ENCODE results near the gene ARFGAP3.
A peak's percentile ranks its signal among the peaks of the same experiment; 100 is the strongest.

ARFGAP3 gene

GRCh38 chr22:42860968-42861367 is 3.9 kb upstream of the ARFGAP3 start:
- H3K27me3 ChIP-seq (ENCODE audit: control insufficient read depth, low read length), result no peaks in the 10 kb centered on the region
- no peak overlapping the region for H3K27ac ChIP-seq (ENCODE audit: low read depth, low read length)
- H4K20me1 ChIP-seq (ENCODE audit: control insufficient read depth, insufficient read depth, low read depth, low read length), result no peaks in the 10 kb centered on the region
- no peak for TF ChIP-seq EZH2phosphoT487 (IDR thresholded peaks at IDR 0.05; ENCODE audit: borderline replicate concordance, low read length)
- TF ChIP-seq CTCF (IDR thresholded peaks at IDR 0.05; ENCODE audit: low read depth, low read length, poor library complexity, severe bottlenecking), result no peak
- H3K79me2 ChIP-seq (ENCODE audit: control insufficient read depth, low read length), result no peaks in the 10 kb centered on the region; the same call in 1 of the 2 replicates
- no peaks in the 10 kb centered on the region; the same call in 1 of the 2 replicates for H3K9me3 ChIP-seq (ENCODE audit: control insufficient read depth, insufficient read depth, low read length)
- no peak overlapping the region for H3K4me2 ChIP-seq (ENCODE audit: low read length)
- H3K36me3 ChIP-seq (ENCODE audit: control insufficient read depth, low read length), result no peaks in the 10 kb centered on the region
- peaks cover 3% of the 10 kb centered on the region; the same call in 1 of the 2 replicates for H3F3A ChIP-seq (ENCODE audit: control insufficient read depth, insufficient read depth)
- peaks cover 26% of the 10 kb centered on the region for H3K4me1 ChIP-seq (ENCODE audit: control insufficient read depth, low read length)
- H3K9me2 ChIP-seq (replicated peaks; ENCODE audit: control insufficient read depth, low read length), result no peaks in the 10 kb centered on the region
- H3K4me3 ChIP-seq (ENCODE audit: low read length), result no peak overlapping the region

DNA sequence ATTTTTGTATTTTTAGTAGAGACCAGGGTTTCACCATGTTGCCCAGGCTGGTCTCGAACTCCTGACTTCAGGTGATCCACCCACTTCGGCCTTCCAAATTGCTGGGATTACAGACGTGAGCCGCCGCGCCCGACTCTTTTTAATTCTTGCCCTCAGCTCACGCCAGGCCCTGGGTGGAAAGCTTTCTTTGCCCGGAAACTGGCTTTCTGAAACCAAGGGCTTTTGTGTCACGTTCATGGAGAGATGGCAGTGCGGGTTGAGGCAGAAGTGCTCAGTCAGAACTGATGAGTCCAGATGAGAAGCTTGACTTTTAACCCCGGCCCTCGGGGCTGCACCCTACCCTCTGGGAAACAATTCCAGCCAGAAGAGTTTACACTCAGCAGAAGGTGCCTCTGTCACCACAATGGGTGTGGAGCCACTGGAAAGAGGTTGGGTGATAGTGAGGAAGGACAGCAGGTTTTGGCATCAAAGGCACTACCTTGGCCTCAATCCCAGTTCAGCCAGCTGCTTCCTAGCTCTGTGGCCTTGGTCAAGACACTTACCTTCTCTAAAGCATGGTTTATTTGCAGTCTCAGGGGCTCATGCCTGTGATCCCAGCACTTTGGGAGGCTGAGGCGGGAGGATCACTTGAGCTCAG is 890 bp upstream of the ARFGAP3 start:
- Histone ChIP-seq H3K4me1 (ENCODE audit: control insufficient read depth, low read length) (peaks cover 11% of the 10 kb centered on the region), H3K27ac (ENCODE audit: low read depth, low read length) (no peak overlapping the region), H3K4me3 (ENCODE audit: low read length) (no peak overlapping the region), H3K9me3 (ENCODE audit: control insufficient read depth, insufficient read depth, low read length) (no peaks in the 10 kb centered on the region; the same call in 1 of the 2 replicates), H3K27me3 (ENCODE audit: control insufficient read depth, low read length) (no peaks in the 10 kb centered on the region), H4K20me1 (ENCODE audit: control insufficient read depth, insufficient read depth, low read depth, low read length) (no peaks in the 10 kb centered on the region), H3K36me3 (ENCODE audit: control insufficient read depth, low read length) (no peaks in the 10 kb centered on the region), H3K4me2 (ENCODE audit: low read length) (no peak overlapping the region), H3F3A (ENCODE audit: control insufficient read depth, insufficient read depth) (peaks cover 3% of the 10 kb centered on the region; the same call in 1 of the 2 replicates), H3K9me2 (replicated peaks; ENCODE audit: control insufficient read depth, low read length) (no peaks in the 10 kb centered on the region), H3K79me2 (ENCODE audit: control insufficient read depth, low read length) (peaks cover 8% of the 10 kb centered on the region)
- TF ChIP-seq CTCF (IDR thresholded peaks at IDR 0.05; ENCODE audit: low read depth, low read length, poor library complexity, severe bottlenecking) (no peak), EZH2phosphoT487 (IDR thresholded peaks at IDR 0.05; ENCODE audit: borderline replicate concordance, low read length) (no peak)

GRCh38 chr22:42856179-42856864 is 751 bp downstream of the ARFGAP3 start:
- no peaks in the 10 kb centered on the region for H3K27me3 ChIP-seq (ENCODE audit: control insufficient read depth, low read length)
- H3K4me3 ChIP-seq (ENCODE audit: low read length), result peak overlapping the region; percentile 81
- no peak overlapping the region for H3K27ac ChIP-seq (ENCODE audit: low read depth, low read length)
- H3K9me3 ChIP-seq (ENCODE audit: control insufficient read depth, insufficient read depth, low read length), result no peaks in the 10 kb centered on the region; the same call in 1 of the 2 replicates
- H3F3A ChIP-seq (ENCODE audit: control insufficient read depth, insufficient read depth), result peaks cover 3% of the 10 kb centered on the region; the same call in 1 of the 2 replicates
- H3K4me1 ChIP-seq (ENCODE audit: control insufficient read depth, low read length), result peaks cover 11% of the 10 kb centered on the region
- H4K20me1 ChIP-seq (ENCODE audit: control insufficient read depth, insufficient read depth, low read depth, low read length), result no peaks in the 10 kb centered on the region
- H3K36me3 ChIP-seq (ENCODE audit: control insufficient read depth, low read length), result no peaks in the 10 kb centered on the region
- no peak for TF ChIP-seq EZH2phosphoT487 (IDR thresholded peaks at IDR 0.05; ENCODE audit: borderline replicate concordance, low read length)
- no peaks in the 10 kb centered on the region for H3K9me2 ChIP-seq (replicated peaks; ENCODE audit: control insufficient read depth, low read length)
- peak overlapping the region; percentile 85 for H3K4me2 ChIP-seq (ENCODE audit: low read length)
- peaks cover 8% of the 10 kb centered on the region for H3K79me2 ChIP-seq (ENCODE audit: control insufficient read depth, low read length)

DNA sequence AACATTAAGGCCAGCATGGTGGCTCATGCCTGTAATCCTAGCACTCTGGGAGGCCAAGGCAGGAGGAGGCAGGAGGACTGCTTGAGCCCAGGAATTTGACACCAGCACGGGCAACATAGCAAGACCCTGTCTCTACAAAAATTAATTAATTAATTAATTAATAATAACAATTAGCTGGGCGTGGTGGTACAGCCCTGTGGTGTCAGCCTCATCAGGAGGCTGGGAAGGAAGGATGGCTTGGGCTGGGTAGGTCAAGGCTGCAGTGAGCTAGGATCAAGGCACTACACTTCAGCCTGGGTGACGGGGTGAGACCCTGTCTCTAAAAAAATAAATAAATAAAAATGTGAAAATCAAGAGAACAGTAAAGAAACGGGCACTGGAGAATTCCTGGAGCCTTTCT is 1.4 kb downstream of the ARFGAP3 start:
- Histone ChIP-seq H3K9me2 (replicated peaks; ENCODE audit: control insufficient read depth, low read length) (no peaks in the 10 kb centered on the region), H3K9me3 (ENCODE audit: control insufficient read depth, insufficient read depth, low read length) (no peaks in the 10 kb centered on the region; the same call in 1 of the 2 replicates), H3F3A (ENCODE audit: control insufficient read depth, insufficient read depth) (peaks cover under 1% of the 10 kb centered on the region; the same call in 1 of the 2 replicates), H3K27ac (ENCODE audit: low read depth, low read length) (no peak overlapping the region), H3K36me3 (ENCODE audit: control insufficient read depth, low read length) (no peaks in the 10 kb centered on the region), H4K20me1 (ENCODE audit: control insufficient read depth, insufficient read depth, low read depth, low read length) (no peaks in the 10 kb centered on the region), H3K4me2 (ENCODE audit: low read length) (peak overlapping the region; percentile 85), H3K4me3 (ENCODE audit: low read length) (peak overlapping the region; percentile 81), H3K4me1 (ENCODE audit: control insufficient read depth, low read length) (peaks cover 11% of the 10 kb centered on the region), H3K27me3 (ENCODE audit: control insufficient read depth, low read length) (no peaks in the 10 kb centered on the region), H3K79me2 (ENCODE audit: control insufficient read depth, low read length) (peaks cover 8% of the 10 kb centered on the region)
- TF ChIP-seq CTCF (IDR thresholded peaks at IDR 0.05; ENCODE audit: low read depth, low read length, poor library complexity, severe bottlenecking) (no peak), EZH2phosphoT487 (IDR thresholded peaks at IDR 0.05; ENCODE audit: borderline replicate concordance, low read length) (no peak)
